Stimulated activated naive CD8-positive, alpha-beta T cell treated with anti-CD3 and anti-CD28 coated beads, Interleukin-15, Interleukin-2, amounts not matched to agents 100 U/mL and 50 U/mL, for 24 hours (primary cell): ENCODE data around the gene NXF1.
"Not testable (repeated sequence)": the region's sequence is repeated elsewhere in the genome, so short reads cannot be mapped to it uniquely, and the experiment has no call there.

Experiments used
- ATAC-seq: fragments of 150-1000 bp; cut with Tn5 transposase; one replicate; pipeline ENCODE4 v1.10.0; 2021
- DNase-seq: peaks from one replicate; pipeline ENCODE4 v3.0.0; 2021

Gene NXF1

GRCh38 chr11:62787005-62787759, 18.1 kb downstream of the NXF1 start, which contains the start of gene TMEM179B:
TMEM179B (plus strand) TSS chr11:62787402; CDS start chr11:62787432, 30 bp downstream.
- ATAC-seq = peak; percentile 81
- peak; percentile 99 for DNase-seq

- ATAC-seq (peak; percentile 72), DNase-seq (peak; percentile 92)
These were observed 18.8 kb downstream of the NXF1 start for GRCh38 chr11:62786318-62787004.

- DNase-seq (no peak), ATAC-seq (no peak)
These were observed 22.5 kb downstream of the NXF1 start for GRCh38 chr11:62782753-62783152.

GRCh38 chr11:62778441-62778840, 26.8 kb downstream of the NXF1 start:
- DNase-seq = no peak
- ATAC-seq = no peak

- ATAC-seq (peak; percentile 42), DNase-seq (no peak)
These were observed 27.9 kb downstream of the NXF1 start for GRCh38 chr11:62777389-62777788.

GRCh38 chr11:62775646-62776045, 29.6 kb downstream of the NXF1 start:
- ATAC-seq = no peak
- DNase-seq = no peak

- no peak for DNase-seq
- no peak for ATAC-seq
These were observed 30.8 kb downstream of the NXF1 start for GRCh38 chr11:62774407-62774806.

- DNase-seq = peak; percentile 96
These were observed 33.9 kb downstream of the NXF1 start, which contains the start of gene TAF6L for GRCh38 chr11:62771144-62772021. TAF6L (plus strand) TSS chr11:62771396; CDS start chr11:62775784, 4,388 bp downstream.

GRCh38 chr11:62770778-62771143, 34.5 kb downstream of the NXF1 start:
- no peak for ATAC-seq
- DNase-seq = peak; percentile 34

More at GRCh38 chr11:62771144-62772021, 33.9 kb downstream of the NXF1 start, which contains the start of gene TAF6L:
- ATAC-seq = peak; percentile 93

GRCh38 chr11:62760867-62761227, 44.4 kb downstream of the NXF1 start:
- DNase-seq, ATAC-seq: not testable (repeated sequence)

- ATAC-seq (no peak), DNase-seq (no peak)
These were observed 47.1 kb downstream of the NXF1 start for GRCh38 chr11:62757846-62758788.

GRCh38 chr11:62755086-62755615, 50.1 kb downstream of the NXF1 start:
- no peak for DNase-seq
- ATAC-seq = no peak

- DNase-seq (peak; percentile 97), ATAC-seq (peak; percentile 98)
These were observed 51.3 kb downstream of the NXF1 start, which contains the start of gene ZBTB3 for GRCh38 chr11:62753736-62754603. ZBTB3 (minus strand) TSS chr11:62754160; CDS start chr11:62753664, 496 bp downstream.

- no peak for ATAC-seq
- DNase-seq = no peak
These were observed 52.1 kb downstream of the NXF1 start for GRCh38 chr11:62752994-62753735.

GRCh38 chr11:62752177-62752785, 53.0 kb downstream of the NXF1 start:
- DNase-seq = no peak
- ATAC-seq = no peak

- DNase-seq, ATAC-seq: not testable (repeated sequence)
These were observed 55.3 kb downstream of the NXF1 start for GRCh38 chr11:62749931-62750330.

GRCh38 chr11:62747475-62748160, 57.6 kb downstream of the NXF1 start:
- no peak for ATAC-seq
- no peak for DNase-seq
